ACC112 (cell line): Measurements from ENCODE around the gene RNF150.
A peak's percentile ranks its signal among the peaks of the same experiment; 100 is the strongest.

ENCODE experiments used
- H2AFZ ChIP-seq: fragments of 200-600 bp; sonication (generic); one replicate; pipeline ENCODE4 v1.6.0; 2017; ENCODE audit warnings: antibody characterized with exemption, low read length; ENCODE audit not compliant: unreplicated experiment
- H3K27ac ChIP-seq: fragments of 200-600 bp; sonication (generic); 2 replicates; pipeline ENCODE4 v1.5.1; 2014; ENCODE audit warnings: low read depth, mild to moderate bottlenecking, antibody characterized with exemption, low read length, moderate library complexity
- H3K27me3 ChIP-seq: fragments of 200-600 bp; sonication (generic); 2 replicates; pipeline ENCODE4 v1.6.1; 2014; ENCODE audit warnings: mild to moderate bottlenecking, antibody characterized with exemption, low read length, moderate library complexity, mixed read lengths; ENCODE audit not compliant: insufficient read depth
- H3K36me3 ChIP-seq: fragments of 200-600 bp; sonication (generic); 2 replicates; pipeline ENCODE4 v1.6.1; 2016; ENCODE audit warnings: mild to moderate bottlenecking, antibody characterized with exemption, low read length, moderate library complexity, mixed read lengths; ENCODE audit not compliant: insufficient read depth
- H3K4me1 ChIP-seq: fragments of 200-600 bp; sonication (generic); one replicate; pipeline ENCODE4 v1.6.1; 2016; ENCODE audit warnings: low read length, mixed read lengths; ENCODE audit not compliant: insufficient read depth, unreplicated experiment, control insufficient read depth
- H3K4me3 ChIP-seq: fragments of 200-600 bp; sonication (generic); 2 replicates; pipeline ENCODE4 v1.5.1; 2014; ENCODE audit warnings: mild to moderate bottlenecking, low read depth, low read length
- H3K79me2 ChIP-seq: fragments of 200-600 bp; sonication (generic); one replicate; pipeline ENCODE4 v1.6.0; 2016; ENCODE audit warnings: low read length; ENCODE audit not compliant: control insufficient read depth, unreplicated experiment, insufficient read depth

The RNF150 gene

GRCh38 chr4:140865253-140866217 is 267.7 kb downstream of the RNF150 start:
- Histone ChIP-seq H3K79me2 (no peaks in the 10 kb centered on the region), H3K4me1 (no peaks in the 10 kb centered on the region), H3K36me3 (no peaks in the 10 kb centered on the region), H2AFZ (no peak overlapping the region), H3K4me3 (no peak overlapping the region), H3K27ac (no peak overlapping the region), H3K27me3 (no peaks in the 10 kb centered on the region)

GRCh38 chr4:140863197-140863596 is 270.1 kb downstream of the RNF150 start:
- no peaks in the 10 kb centered on the region for H3K27me3 ChIP-seq
- H3K4me3 ChIP-seq = 0 out of 2 replicates have a peak overlapping the region, but pooled peaks have one; percentile 18
- no peaks in the 10 kb centered on the region for H3K4me1 ChIP-seq
- H3K79me2 ChIP-seq = no peaks in the 10 kb centered on the region
- no peak overlapping the region for H3K27ac ChIP-seq
- no peaks in the 10 kb centered on the region for H3K36me3 ChIP-seq
- H2AFZ ChIP-seq = peak overlapping the region; percentile 19

GRCh38 chr4:140862177-140862442 is 271.2 kb downstream of the RNF150 start:
- H2AFZ ChIP-seq = no peak overlapping the region
- H3K27ac ChIP-seq = no peak overlapping the region
- H3K4me3 ChIP-seq = no peak overlapping the region
- H3K4me1 ChIP-seq = peaks cover 4% of the 10 kb centered on the region
- no peaks in the 10 kb centered on the region for H3K27me3 ChIP-seq
- H3K79me2 ChIP-seq = no peaks in the 10 kb centered on the region
- H3K36me3 ChIP-seq = no peaks in the 10 kb centered on the region

GRCh38 chr4:140861359-140862176 is 271.7 kb downstream of the RNF150 start:
- H3K79me2 ChIP-seq = no peaks in the 10 kb centered on the region
- no peaks in the 10 kb centered on the region for H3K27me3 ChIP-seq
- H2AFZ ChIP-seq = no peak overlapping the region
- no peaks in the 10 kb centered on the region for H3K36me3 ChIP-seq
- no peak overlapping the region for H3K4me3 ChIP-seq
- H3K27ac ChIP-seq = no peak overlapping the region
- H3K4me1 ChIP-seq = peaks cover 9% of the 10 kb centered on the region

- H3K27me3 ChIP-seq = no peaks in the 10 kb centered on the region
- H3K36me3 ChIP-seq = no peaks in the 10 kb centered on the region
- no peak overlapping the region for H3K27ac ChIP-seq
- no peak overlapping the region for H2AFZ ChIP-seq
- no peaks in the 10 kb centered on the region for H3K79me2 ChIP-seq
- H3K4me1 ChIP-seq = peaks cover 9% of the 10 kb centered on the region
- H3K4me3 ChIP-seq = no peak overlapping the region
Observed at GRCh38 chr4:140858897-140859296, 274.4 kb downstream of the RNF150 start.

DNA sequence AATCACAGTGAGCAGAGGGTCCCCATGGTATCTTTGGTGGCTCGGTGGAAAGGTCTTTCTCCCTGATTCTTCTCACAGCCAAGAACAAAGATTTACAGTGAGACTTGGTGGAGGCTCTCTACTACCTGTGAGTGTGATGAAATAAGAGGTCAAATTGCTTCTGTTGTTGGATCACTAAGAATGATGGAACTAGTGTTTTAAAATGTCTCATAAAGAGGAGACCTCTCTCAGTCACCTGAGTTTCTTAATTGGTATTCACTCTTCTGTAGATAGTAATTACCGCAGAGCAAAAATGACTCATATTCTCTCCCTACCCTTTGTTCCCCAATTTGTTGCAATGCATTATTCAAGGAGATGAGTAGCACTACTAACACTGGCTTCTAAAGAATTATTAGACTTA is 276.2 kb downstream of the RNF150 start:
- no peak overlapping the region for H3K27ac ChIP-seq
- peaks cover 9% of the 10 kb centered on the region for H3K4me1 ChIP-seq
- H3K4me3 ChIP-seq = peak overlapping the region; percentile 46; the same call in 1 of the 2 replicates
- H3K27me3 ChIP-seq = no peaks in the 10 kb centered on the region
- no peak overlapping the region for H2AFZ ChIP-seq
- no peaks in the 10 kb centered on the region for H3K79me2 ChIP-seq
- no peaks in the 10 kb centered on the region for H3K36me3 ChIP-seq

GRCh38 chr4:140856621-140857062 is 276.6 kb downstream of the RNF150 start:
- Histone ChIP-seq H3K27ac (no peak overlapping the region), H2AFZ (no peak overlapping the region), H3K4me3 (peak overlapping the region; percentile 46; the same call in 1 of the 2 replicates), H3K27me3 (no peaks in the 10 kb centered on the region), H3K36me3 (no peaks in the 10 kb centered on the region), H3K79me2 (no peaks in the 10 kb centered on the region), H3K4me1 (peaks cover 9% of the 10 kb centered on the region)

- Histone ChIP-seq H3K4me1 (peaks cover 9% of the 10 kb centered on the region), H3K79me2 (no peaks in the 10 kb centered on the region), H3K27me3 (no peaks in the 10 kb centered on the region), H2AFZ (no peak overlapping the region), H3K4me3 (no peak overlapping the region), H3K27ac (no peak overlapping the region), H3K36me3 (no peaks in the 10 kb centered on the region)
Observed at GRCh38 chr4:140854168-140854567, 279.1 kb downstream of the RNF150 start.

DNA sequence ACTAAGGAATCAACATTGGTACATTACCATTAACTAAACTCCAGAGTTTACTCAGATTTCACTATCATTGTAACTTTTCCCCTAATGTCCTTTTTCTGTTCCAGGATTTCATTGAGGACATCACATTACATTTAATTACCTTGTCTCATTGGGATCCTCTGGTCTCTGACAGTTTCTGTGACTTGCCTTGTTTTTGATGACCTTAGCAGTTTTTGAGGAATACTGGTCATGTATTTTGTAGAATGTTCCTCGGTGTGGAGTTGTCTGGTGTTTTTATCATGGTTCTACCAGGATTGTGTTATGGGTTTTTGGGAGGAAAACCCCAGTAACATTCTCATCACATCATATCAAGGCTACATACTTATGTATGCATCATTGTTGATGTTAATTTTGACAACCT is 281.5 kb downstream of the RNF150 start:
- Histone ChIP-seq H3K79me2 (no peaks in the 10 kb centered on the region), H3K36me3 (no peaks in the 10 kb centered on the region), H3K27me3 (peaks cover under 1% of the 10 kb centered on the region; the same call in 1 of the 2 replicates), H2AFZ (no peak overlapping the region), H3K27ac (no peak overlapping the region), H3K4me3 (no peak overlapping the region), H3K4me1 (peaks cover 2% of the 10 kb centered on the region)

DNA sequence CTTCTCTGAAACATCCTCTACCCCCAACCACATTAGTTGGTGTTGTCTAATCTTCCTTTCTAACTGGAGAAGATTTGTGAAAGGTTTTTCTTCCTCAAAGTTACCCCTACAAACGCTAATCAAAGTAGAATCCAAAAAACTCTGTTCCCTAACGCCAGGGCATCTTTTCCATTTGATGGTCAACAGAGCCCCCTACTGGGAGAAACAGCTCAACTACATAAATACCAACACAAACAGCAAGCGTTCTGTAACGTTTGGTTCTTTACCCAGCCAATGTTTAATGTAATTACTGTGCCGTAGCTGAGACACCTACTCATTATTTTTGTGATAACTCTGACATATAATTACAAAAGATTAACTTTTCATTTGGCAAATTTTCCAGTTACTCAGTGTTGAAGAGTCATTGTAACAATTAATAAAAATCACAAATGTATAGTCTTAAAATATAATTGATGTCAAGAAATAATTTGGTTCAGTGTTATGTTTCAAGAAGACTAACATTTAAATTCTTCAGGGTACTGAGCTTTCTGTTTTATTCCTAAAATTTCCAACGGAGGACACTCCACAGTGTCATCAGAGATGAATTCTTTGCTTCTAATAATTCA is 282.1 kb downstream of the RNF150 start:
- peak overlapping the region; percentile 51 for H2AFZ ChIP-seq
- H3K4me1 ChIP-seq = no peaks in the 10 kb centered on the region

More for the DNA sequence above, 282.1 kb downstream of the RNF150 start:
- Histone ChIP-seq H3K27ac (no peak overlapping the region), H3K4me3 (no peak overlapping the region), H3K36me3 (no peaks in the 10 kb centered on the region), H3K79me2 (no peaks in the 10 kb centered on the region), H3K27me3 (peaks cover 5% of the 10 kb centered on the region; the same call in 1 of the 2 replicates)
